LNCaP clone FGC (cell line): ENCODE measurements around the gene AMOTL1.

Experiments
- DNase-seq: peaks from one replicate; pipeline ENCODE4 v3.0.0-alpha.2; 2011; ENCODE audit warnings: low read depth
- H3K4me3 ChIP-seq: 2 replicates; pipeline ENCODE4 v1.5.1; 2011; ENCODE audit warnings: mild to moderate bottlenecking, low read depth, low read length, control low read depth
- TF ChIP-seq, protein P1 (sequence below): IDR thresholded peaks from 2 replicates; pipeline ENCODE4 v1.5.1; 2012; ENCODE audit warnings: mild to moderate bottlenecking; ENCODE audit not compliant: control insufficient read depth, insufficient read depth; ENCODE audit errors: extremely low read depth

AMOTL1 gene

DNA sequence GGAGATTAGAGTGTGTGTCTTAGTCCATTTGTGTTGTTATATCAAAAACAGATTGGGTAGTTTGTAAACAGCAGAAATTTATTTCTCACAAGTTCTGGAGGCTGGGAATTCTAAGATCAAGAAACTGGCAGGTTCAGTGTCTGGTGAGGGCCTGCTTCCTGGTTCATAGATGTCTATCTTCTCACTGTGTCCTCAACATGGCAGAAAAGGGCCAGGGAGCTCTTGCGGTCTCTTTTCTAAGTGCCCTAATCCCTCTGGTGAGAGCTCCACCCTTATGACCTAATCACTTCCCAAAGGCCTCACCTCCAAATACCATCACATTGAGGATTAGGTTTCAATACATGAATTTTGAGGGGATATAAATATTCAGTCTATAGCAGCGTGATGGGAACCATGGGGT is 25.5 kb upstream of the AMOTL1 start:
- TF ChIP-seq, protein P1, sequence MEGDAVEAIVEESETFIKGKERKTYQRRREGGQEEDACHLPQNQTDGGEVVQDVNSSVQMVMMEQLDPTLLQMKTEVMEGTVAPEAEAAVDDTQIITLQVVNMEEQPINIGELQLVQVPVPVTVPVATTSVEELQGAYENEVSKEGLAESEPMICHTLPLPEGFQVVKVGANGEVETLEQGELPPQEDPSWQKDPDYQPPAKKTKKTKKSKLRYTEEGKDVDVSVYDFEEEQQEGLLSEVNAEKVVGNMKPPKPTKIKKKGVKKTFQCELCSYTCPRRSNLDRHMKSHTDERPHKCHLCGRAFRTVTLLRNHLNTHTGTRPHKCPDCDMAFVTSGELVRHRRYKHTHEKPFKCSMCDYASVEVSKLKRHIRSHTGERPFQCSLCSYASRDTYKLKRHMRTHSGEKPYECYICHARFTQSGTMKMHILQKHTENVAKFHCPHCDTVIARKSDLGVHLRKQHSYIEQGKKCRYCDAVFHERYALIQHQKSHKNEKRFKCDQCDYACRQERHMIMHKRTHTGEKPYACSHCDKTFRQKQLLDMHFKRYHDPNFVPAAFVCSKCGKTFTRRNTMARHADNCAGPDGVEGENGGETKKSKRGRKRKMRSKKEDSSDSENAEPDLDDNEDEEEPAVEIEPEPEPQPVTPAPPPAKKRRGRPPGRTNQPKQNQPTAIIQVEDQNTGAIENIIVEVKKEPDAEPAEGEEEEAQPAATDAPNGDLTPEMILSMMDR = no peak
- H3K4me3 ChIP-seq = no peak overlapping the region
- DNase-seq = no peak

DNA sequence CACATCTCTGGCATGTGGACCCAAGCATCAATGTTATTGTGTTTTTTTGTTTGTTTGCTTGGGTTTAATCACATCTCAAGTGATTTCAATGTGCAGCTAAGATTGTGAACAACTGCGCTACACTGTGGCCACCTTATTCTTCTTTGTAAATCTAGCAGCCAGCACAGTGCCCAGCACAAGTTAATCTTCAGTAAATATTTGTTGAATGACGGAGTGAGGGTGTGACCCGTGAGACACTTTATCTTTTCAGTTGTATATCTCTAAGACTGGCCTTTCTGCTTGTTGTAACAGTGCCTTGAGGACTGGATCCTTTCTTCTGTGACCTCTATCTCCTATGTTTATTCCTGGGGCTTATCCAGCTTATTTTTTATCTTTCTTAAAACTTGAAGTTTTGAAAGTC is 21.4 kb upstream of the AMOTL1 start:
- H3K4me3 ChIP-seq = no peak overlapping the region
- peak; percentile 89 for DNase-seq
- TF ChIP-seq, protein P1 = peak; percentile 19; the same call in 1 of the 2 replicates

DNA sequence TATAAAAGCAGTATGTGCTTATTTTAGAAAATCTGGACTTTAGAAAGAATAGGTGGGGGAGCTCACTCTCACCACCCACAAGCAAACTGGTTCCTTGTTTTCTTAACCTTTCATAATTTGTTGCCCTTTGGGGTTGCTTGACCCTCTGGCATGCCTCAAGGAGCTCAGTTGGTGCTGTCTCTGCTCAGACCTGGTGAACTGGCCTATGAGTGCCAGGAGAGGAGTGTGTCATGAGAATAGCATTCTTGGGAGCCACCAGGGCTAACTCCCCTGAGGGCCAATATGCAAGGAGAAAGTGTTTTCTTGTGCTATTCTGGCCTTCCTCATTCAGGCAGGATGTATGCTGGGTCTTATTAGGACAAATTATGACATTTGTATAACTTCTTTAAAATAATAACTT is 21.0 kb upstream of the AMOTL1 start:
- TF ChIP-seq, protein P1 = no peak
- no peak for DNase-seq
- H3K4me3 ChIP-seq = no peak overlapping the region

DNA sequence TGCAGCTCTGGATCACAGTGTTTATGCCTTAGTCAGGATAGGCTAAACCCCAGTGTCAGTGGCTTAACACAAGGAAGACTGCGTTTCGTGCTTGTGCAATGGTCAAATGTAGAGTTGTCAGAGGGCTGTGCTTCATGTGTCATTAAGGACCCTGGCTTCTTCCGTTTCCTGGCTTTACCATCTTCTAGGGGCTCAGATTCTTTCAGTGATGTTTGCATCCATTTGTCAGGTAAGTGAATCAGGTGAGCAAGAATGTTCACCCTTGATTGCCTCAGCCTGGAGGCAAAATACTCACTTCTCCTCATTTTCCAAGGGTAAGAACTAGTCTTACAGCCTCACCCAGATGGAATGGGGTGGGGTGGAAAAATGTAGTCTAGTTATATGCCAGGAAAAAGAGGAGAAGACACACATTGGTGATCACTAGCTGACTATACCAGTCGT is 20.5 kb upstream of the AMOTL1 start:
- no peak for DNase-seq
- TF ChIP-seq, protein P1 = no peak
- H3K4me3 ChIP-seq = no peak overlapping the region

DNA sequence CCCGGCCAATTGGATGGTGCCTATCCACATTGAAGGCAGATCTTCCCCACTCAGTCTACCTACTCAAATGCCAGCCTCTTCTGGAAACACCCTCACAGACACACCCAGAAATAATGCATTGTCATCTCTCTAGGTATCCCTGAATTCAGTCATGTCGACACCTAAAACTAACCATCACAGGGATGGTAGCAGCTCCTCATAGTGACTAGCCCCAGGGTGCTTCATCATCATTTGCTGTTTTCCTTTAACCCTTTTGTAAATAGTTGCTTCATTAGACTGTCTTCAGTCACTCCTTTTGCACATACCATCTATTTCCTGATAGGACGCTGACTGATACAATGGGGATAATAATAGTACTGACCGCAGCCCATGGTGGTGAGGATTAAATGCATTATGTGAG is 18.8 kb upstream of the AMOTL1 start:
- no peak for DNase-seq
- H3K4me3 ChIP-seq = no peak overlapping the region
- TF ChIP-seq, protein P1 = no peak

DNA sequence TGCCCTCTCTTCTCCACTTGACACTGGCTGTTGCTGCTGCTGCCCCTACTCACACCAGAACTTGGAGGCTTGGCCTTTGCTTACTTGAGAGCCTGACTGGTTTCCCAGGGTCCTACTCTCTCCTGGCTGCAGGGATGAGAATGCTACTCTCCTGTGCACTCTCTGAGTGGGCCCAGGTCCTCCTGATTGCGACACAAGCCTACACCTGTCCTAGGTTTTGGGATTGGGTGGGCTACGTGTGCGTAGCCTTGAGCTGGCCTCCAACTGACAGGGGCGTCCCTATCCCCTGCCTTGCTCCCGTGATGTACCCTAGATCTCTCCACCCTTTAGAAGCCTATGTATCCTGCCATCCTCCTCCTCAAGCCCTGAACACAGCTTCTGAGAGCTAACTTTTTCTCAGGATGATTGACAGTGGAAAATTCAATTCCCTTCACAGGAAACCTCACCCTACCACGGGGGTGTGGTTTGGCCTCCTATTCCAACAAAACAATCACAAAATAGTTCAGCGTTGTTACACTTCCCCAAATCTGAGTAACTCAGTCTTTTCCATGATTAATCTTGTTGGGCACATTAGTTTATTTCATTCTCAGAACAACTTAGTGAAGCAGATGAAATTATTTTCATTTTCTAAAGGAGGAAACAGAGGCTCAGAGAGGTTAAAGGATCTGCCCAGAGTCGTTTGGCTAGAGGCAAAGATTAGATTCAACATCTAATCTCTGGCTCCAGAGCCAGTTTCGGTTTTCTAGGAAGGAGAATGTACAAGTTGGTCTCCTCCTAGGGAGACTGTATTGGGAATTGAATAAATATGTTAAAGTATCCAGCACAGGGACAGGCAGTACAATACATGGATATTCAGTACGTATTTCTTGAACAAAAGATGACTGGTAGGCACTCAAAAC is 17.6 kb upstream of the AMOTL1 start:
- TF ChIP-seq, protein P1 = no peak
- no peak for DNase-seq
- H3K4me3 ChIP-seq = no peak overlapping the region
